Endothelial cell of umbilical vein (primary cell): ENCODE measurements around the gene SRSF1. TPM values are rescaled to one million over a fixed set of nuclear protein-coding genes. Genes with fewer than 3 reads are reported as not detected.

ENCODE experiments used
- BruUV-seq: library from RNA; stranded (reverse); fragments of 400-500 nt; replicated peaks from 2 replicates; lab custom pipeline; 2021; lab: Mats Ljungman, UMichigan
- CTCF ChIA-PET: fragments of 300-600, 350-600 bp; sonication (Branson Sonifier 250); formaldehyde crosslinking; loops from one replicate; lab custom pipeline; 2021; ENCODE audit warnings: antibody characterized with exemption, inconsistent platforms; lab: Charles Lee
- POLR2A ChIA-PET: fragments of 300-600, 350-600 bp; sonication (Branson Sonifier 250); formaldehyde crosslinking; loops from one replicate; lab custom pipeline; 2021; ENCODE audit warnings: antibody characterized with exemption, inconsistent platforms; lab: Charles Lee
- DNase-seq: peaks from one replicate; pipeline ENCODE4 v3.0.0-alpha.2; 2011; ENCODE audit warnings: low read depth, low spot score
- FAIRE-seq: peaks from 2 replicates; lab custom pipeline; 2011; peaks lifted over from hg19 to GRCh38; lab: Jason Lieb, UNC
- H2AFZ ChIP-seq: 2 replicates; pipeline ENCODE4 v1.6.0; 2012; ENCODE audit warnings: low read depth, low read length, control low read depth, inconsistent platforms
- H3K27ac ChIP-seq: 2 replicates; pipeline ENCODE4 v1.5.1; 2011; ENCODE audit warnings: low read depth, mild to moderate bottlenecking, control low read depth, low read length, moderate library complexity; ENCODE audit not compliant: insufficient read depth
- H3K27me3 ChIP-seq, 2 experiments: 2 replicates each; pipeline versions ENCODE4 v1.6.0 to v1.6.1; 2011; ENCODE audit warnings: low read length in 2 of 2, mixed read lengths in 1 of 2; ENCODE audit not compliant: control insufficient read depth in 2 of 2, insufficient read depth in 2 of 2
- H3K36me3 ChIP-seq, 2 experiments: 2 replicates in 1 of 2; 3 replicates in 1 of 2; pipeline ENCODE4 v1.5.1; 2011; ENCODE audit warnings: low read length in 2 of 2, mild to moderate bottlenecking in 1 of 2, moderate library complexity in 1 of 2; ENCODE audit not compliant: control insufficient read depth in 2 of 2, insufficient read depth in 2 of 2; ENCODE audit errors: extremely low read depth in 1 of 2
- H3K4me1 ChIP-seq: 3 replicates; pipeline ENCODE4 v1.5.1; 2011; ENCODE audit warnings: mild to moderate bottlenecking, low read length; ENCODE audit not compliant: control insufficient read depth, insufficient read depth; ENCODE audit errors: extremely low read depth
- H3K4me2 ChIP-seq: 2 replicates; pipeline ENCODE4 v1.6.1; 2011; ENCODE audit warnings: low read length, control low read depth, mixed read lengths; ENCODE audit not compliant: insufficient read depth
- H3K4me3 ChIP-seq, 3 experiments: fragments of 200-600 bp in 1 of 3; sonication (generic), shearing (Covaris generic) in 1 of 3; replicated peaks in 1 of 3; 2 replicates each; pipeline ENCODE4 v1.5.1; 2011 to 2016; ENCODE audit warnings: control low read depth in 3 of 3, low read length in 3 of 3, mild to moderate bottlenecking in 2 of 3, inconsistent platforms in 1 of 3, low read depth in 1 of 3, moderate library complexity in 1 of 3; ENCODE audit not compliant: insufficient read depth in 1 of 3
- H3K79me2 ChIP-seq: 2 replicates; pipeline ENCODE4 v1.6.0; 2012; ENCODE audit warnings: low read length, inconsistent platforms; ENCODE audit not compliant: control insufficient read depth, insufficient read depth
- H3K9ac ChIP-seq: replicated peaks from 2 replicates; pipeline ENCODE3; 2011; ENCODE audit warnings: low read length, control low read depth; ENCODE audit not compliant: insufficient read depth; ENCODE audit errors: extremely low read depth
- H3K9me1 ChIP-seq: replicated peaks from 3 replicates; pipeline ENCODE4 v1.6.0; 2011; ENCODE audit warnings: mild to moderate bottlenecking, low read length; ENCODE audit not compliant: control insufficient read depth, insufficient read depth; ENCODE audit errors: extremely low read depth
- H3K9me3 ChIP-seq: replicated peaks from 2 replicates; pipeline ENCODE4 v1.5.1; 2012; ENCODE audit warnings: low read length, inconsistent platforms; ENCODE audit not compliant: control insufficient read depth, insufficient read depth
- H4K20me1 ChIP-seq: replicated peaks from 2 replicates; pipeline ENCODE3; 2011; ENCODE audit warnings: mild to moderate bottlenecking, low read length; ENCODE audit not compliant: control insufficient read depth, insufficient read depth; ENCODE audit errors: extremely low read depth
- CTCF ChIP-seq, 2 donors: IDR thresholded peaks; 1 replicate in 1 of 2; 2 replicates in 1 of 2; pipeline ENCODE4 v1.5.1; 2011; ENCODE audit warnings: low read length in 2 of 2, mild to moderate bottlenecking in 2 of 2, moderate library complexity in 2 of 2, control low read depth in 1 of 2, inconsistent platforms in 1 of 2, low read depth in 1 of 2; ENCODE audit not compliant: insufficient read depth in 1 of 2; ENCODE audit errors: extremely low read depth in 1 of 2
- EZH2 ChIP-seq: IDR thresholded peaks from 2 replicates; pipeline ENCODE4 v1.6.1; 2012; ENCODE audit warnings: borderline replicate concordance, low read depth, mild to moderate bottlenecking, moderate library complexity, low read length, inconsistent platforms; ENCODE audit not compliant: severe bottlenecking
- FOS ChIP-seq: IDR thresholded peaks from 2 replicates; pipeline ENCODE4 v1.6.1; 2011; ENCODE audit warnings: mild to moderate bottlenecking, low read length, moderate library complexity, borderline replicate concordance; ENCODE audit not compliant: insufficient read depth
- GATA2 ChIP-seq: IDR thresholded peaks from 2 replicates; pipeline ENCODE4 v1.7.0; 2011; ENCODE audit warnings: low read depth, mild to moderate bottlenecking, moderate library complexity, mixed read lengths, low read length; ENCODE audit not compliant: insufficient read length, insufficient read depth
- JUN ChIP-seq: IDR thresholded peaks from 2 replicates; pipeline ENCODE4 v1.6.1; 2011; ENCODE audit warnings: borderline replicate concordance, low read depth; ENCODE audit not compliant: insufficient read length, insufficient read depth
- MAX ChIP-seq: IDR thresholded peaks from 2 replicates; pipeline ENCODE4 v1.6.1; 2011; ENCODE audit not compliant: insufficient read depth, insufficient read length
- MYC ChIP-seq: IDR thresholded peaks from one replicate; pipeline ENCODE4 v1.6.1; 2011; ENCODE audit warnings: mild to moderate bottlenecking, low read depth, low read length
- POLR2A ChIP-seq: IDR thresholded peaks from 2 replicates; pipeline ENCODE4 v1.6.1; 2012; ENCODE audit warnings: low read depth, mild to moderate bottlenecking, control low read depth, low read length
- POLR2AphosphoS5 ChIP-seq: IDR thresholded peaks from 2 replicates; pipeline ENCODE4 v1.6.1; 2012; ENCODE audit warnings: low read depth, mild to moderate bottlenecking, control low read depth, low read length, moderate library complexity; ENCODE audit not compliant: insufficient read depth
- dilution Hi-C: fragments of 300-500 bp; cut with MboI; formaldehyde crosslinking; loops from one replicate; pipeline ENCODE4 v1.15.0; 2019; ENCODE audit warnings: low sequenced_read_pairs; ENCODE audit not compliant: extremely low pct_ligation_motif_present
- intact Hi-C: fragments of 100-400 bp; cut with micrococcal nuclease; formaldehyde crosslinking; loops from one replicate; pipeline ENCODE4 v1.10.0; 2022
- polyA plus RNA-seq, 4 experiments: library from polyadenylated mRNA; depleted of rRNA in 3 of 4; stranded (reverse) in 3 of 4; unstranded in 1 of 4; fragments of >200 nt; gene quantifications; 2 replicates each; pipeline versions ENCODE4 v1.2.1 to v1.2.3, GENCODE V29; 2011 to 2012; ENCODE audit warnings: missing spikeins in 1 of 4
- total RNA-seq: library from RNA; stranded (reverse); gene quantifications from 2 replicates; pipeline ENCODE4 v1.2.3, GENCODE V29; 2021

Gene SRSF1
- total and polyA plus RNA-seq, 2 donors (not counting 3 experiments of a cell fraction or from before 2014, with no cell fraction given), result 133 to 316 TPM

DNA sequence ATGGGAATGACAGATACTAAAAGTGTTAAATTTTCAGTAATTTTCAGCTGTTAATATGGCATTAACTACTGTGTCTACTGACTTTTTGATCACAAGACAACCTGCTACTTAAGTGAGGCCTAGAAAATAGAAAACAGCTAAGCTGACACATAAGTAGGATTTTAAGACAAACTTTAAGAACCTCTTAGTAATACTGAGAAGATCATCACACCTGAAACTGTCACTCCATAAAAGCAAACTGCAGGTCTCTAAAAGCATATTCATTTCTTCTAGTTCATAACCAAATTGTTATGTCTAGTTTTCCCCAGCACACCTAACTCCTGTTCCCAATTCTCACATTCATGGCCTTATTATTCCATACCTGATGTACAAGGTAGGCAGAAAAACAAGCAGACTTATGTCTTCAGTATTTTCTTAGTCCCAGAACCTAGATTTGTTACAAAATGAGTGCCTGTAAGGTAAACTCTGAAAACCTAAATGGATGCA lies 8.0 kb downstream of the SRSF1 start:
- dilution Hi-C loops, result loop anchor here (25.0 kb wide), 1 partner anchor 137 kb away; the partner anchor contains the start of gene MRPS23
- H2AFZ ChIP-seq, result no peak overlapping the region
- no peak overlapping the region for H3K4me3 ChIP-seq
- H3K27ac ChIP-seq, result no peak overlapping the region
- H3K9me3 ChIP-seq, result no peaks in the 10 kb centered on the region
- CTCF ChIA-PET, result interaction anchor here (0.6 to 15.8 kb wide), 49 partner anchors 9 to 868 kb away, joined by 3 to 584 read pairs (median 6); partner anchors contain the start of genes CUEDC1, DYNLL2, MRPS23 and VEZF1
- peaks cover 14 to 22% of the 10 kb centered on the region in 2 experiments for H3K36me3 ChIP-seq
- peaks cover 29% of the 10 kb centered on the region for H3K79me2 ChIP-seq
- FAIRE-seq, result no peak
- H3K4me1 ChIP-seq, result peaks cover 25% of the 10 kb centered on the region
- no peak overlapping the region for H3K9ac ChIP-seq
- POLR2A ChIA-PET, result interaction anchor here (1.1 to 1.4 kb wide), 3 partner anchors 85 to 141 kb away, joined by 3 to 8 read pairs (median 4); partner anchors contain the start of gene DYNLL2
- H3K27me3 ChIP-seq, result no peaks in the 10 kb centered on the region
- TF ChIP-seq MYC, result no peak
- TF ChIP-seq EZH2, result no peak
- no peak for TF ChIP-seq POLR2A
- TF ChIP-seq FOS, result no peak
- peaks cover 3% of the 10 kb centered on the region for H4K20me1 ChIP-seq
- H3K9me1 ChIP-seq, result no peaks in the 10 kb centered on the region
- no peak for DNase-seq
- H3K4me2 ChIP-seq, result no peak overlapping the region
- intact Hi-C loops, result loop anchor here (1.0 to 5.0 kb wide), 4 partner anchors 114 to 742 kb away; partner anchors contain the start of gene MSI2
- no TSS peak for BruUV-seq

- Histone ChIP-seq H3K9ac (no peak overlapping the region), H3K79me2 (peaks cover 11% of the 10 kb centered on the region), H3K9me1 (no peaks in the 10 kb centered on the region), H3K9me3 (no peaks in the 10 kb centered on the region), H4K20me1 (peaks cover 3% of the 10 kb centered on the region), H3K4me3 (no peak overlapping the region), H3K27me3 (no peaks in the 10 kb centered on the region), H3K36me3 (peaks cover 4 to 20% of the 10 kb centered on the region in 2 experiments), H2AFZ (no peak overlapping the region), H3K27ac (no peak overlapping the region), H3K4me2 (no peak overlapping the region), H3K4me1 (peaks cover 19% of the 10 kb centered on the region)
- dilution Hi-C loops (loop anchor here (25.0 kb wide), 1 partner anchor 135 kb away; the partner anchor contains the start of gene MRPS23), intact Hi-C loops (loop anchor here (5.0 kb wide), 2 partner anchors 400 to 740 kb away; partner anchors contain the start of gene MSI2)
- TF ChIP-seq JUN (no peak), CTCF (IDR thresholded peaks at IDR 0.05; ENCODE audit: extremely low read depth in 1 of 2, insufficient read depth in 1 of 2, low read depth in 1 of 2, low read length in 2 of 2) (no peak), POLR2A (no peak), MAX (no peak), MYC (no peak), POLR2AphosphoS5 (no peak), GATA2 (no peak), EZH2 (no peak), FOS (no peak)
- CTCF ChIA-PET, result interaction anchor here (1.3 to 15.8 kb wide), 8 partner anchors 9 to 399 kb away, joined by 3 to 584 read pairs (median 6); partner anchors contain the start of genes MRPS23 and SRSF1
- no peak for FAIRE-seq
- POLR2A ChIA-PET, result no interaction called here
- BruUV-seq, result no TSS peak
- no peak for DNase-seq
Observed at GRCh38 chr17:57997085-57997809, 9.8 kb downstream of the SRSF1 start.
